ENCODE measurements around the gene LRIF1.
"Not testable (repeated sequence)": the region's sequence is repeated elsewhere in the genome, so short reads cannot be mapped to it uniquely, and the experiment has no call there.

The LRIF1 gene

DNA sequence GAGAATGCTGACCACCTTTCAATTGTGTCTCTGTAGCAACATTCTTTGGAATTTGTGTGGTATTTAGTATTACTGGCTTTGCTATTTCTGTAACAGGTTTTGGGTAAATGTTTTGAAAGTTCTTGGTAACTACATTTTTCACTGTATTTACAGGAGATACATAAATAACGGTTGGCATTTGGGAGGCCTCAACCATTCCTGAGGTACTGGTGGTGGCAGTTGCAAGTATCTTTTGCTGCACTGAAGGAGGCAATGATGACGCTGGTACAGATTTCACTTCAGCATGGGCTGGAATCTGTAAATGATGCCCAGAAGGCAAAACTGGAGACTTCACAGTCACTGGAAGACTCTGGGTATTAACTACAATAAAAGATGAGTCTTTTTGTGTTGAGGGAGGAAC lies 11.7 kb downstream of the LRIF1 start:
- Histone ChIP-seq H3K27ac (ENCODE audit: insufficient read depth, low read length, poor library complexity, severe bottlenecking) (no peak overlapping the region), H3K36me3 (ENCODE audit: control insufficient read depth, insufficient read depth, low read length) (peaks cover 7% of the 10 kb centered on the region), H3K4me3 (ENCODE audit: insufficient read depth, low read depth, low read length, poor library complexity, severe bottlenecking) (no peak overlapping the region), H3K4me1 (ENCODE audit: control insufficient read depth, insufficient read depth, low read length, poor library complexity, severe bottlenecking) (no peaks in the 10 kb centered on the region), H3K27me3 (replicated peaks; ENCODE audit: control insufficient read depth, insufficient read depth, low read length, poor library complexity, severe bottlenecking) (no peaks in the 10 kb centered on the region), H3K9me3 (ENCODE audit: control insufficient read depth, low read length) (no peaks in the 10 kb centered on the region)
- no peak for DNase-seq

DNA sequence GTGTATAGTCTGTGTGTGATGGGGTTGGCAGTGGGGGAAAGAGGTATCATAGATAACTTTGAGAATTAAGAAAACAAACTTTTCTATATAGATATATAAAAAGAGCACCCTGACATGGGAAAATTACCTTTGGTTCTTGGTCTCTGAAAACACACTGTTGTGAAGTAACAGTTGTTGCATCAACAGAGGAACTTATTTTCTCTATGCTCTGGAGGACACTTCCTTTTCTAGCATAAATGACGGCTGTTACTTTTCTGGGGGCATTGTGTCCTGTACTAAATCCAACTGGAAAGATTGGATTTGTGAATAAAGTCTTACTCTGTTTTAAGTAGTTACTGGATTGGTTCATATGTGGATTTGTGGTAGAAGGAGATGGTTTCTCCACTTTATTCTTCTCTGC lies 12.6 kb downstream of the LRIF1 start:
- H3K36me3 ChIP-seq (ENCODE audit: control insufficient read depth, insufficient read depth, low read length), result peaks cover 7% of the 10 kb centered on the region
- H3K4me3 ChIP-seq (ENCODE audit: insufficient read depth, low read depth, low read length, poor library complexity, severe bottlenecking), result no peak overlapping the region
- H3K27ac ChIP-seq (ENCODE audit: insufficient read depth, low read length, poor library complexity, severe bottlenecking), result no peak overlapping the region
- H3K27me3 ChIP-seq (replicated peaks; ENCODE audit: control insufficient read depth, insufficient read depth, low read length, poor library complexity, severe bottlenecking), result no peaks in the 10 kb centered on the region
- no peaks in the 10 kb centered on the region for H3K4me1 ChIP-seq (ENCODE audit: control insufficient read depth, insufficient read depth, low read length, poor library complexity, severe bottlenecking)
- no peaks in the 10 kb centered on the region for H3K9me3 ChIP-seq (ENCODE audit: control insufficient read depth, low read length)
- DNase-seq, result no peak

DNA sequence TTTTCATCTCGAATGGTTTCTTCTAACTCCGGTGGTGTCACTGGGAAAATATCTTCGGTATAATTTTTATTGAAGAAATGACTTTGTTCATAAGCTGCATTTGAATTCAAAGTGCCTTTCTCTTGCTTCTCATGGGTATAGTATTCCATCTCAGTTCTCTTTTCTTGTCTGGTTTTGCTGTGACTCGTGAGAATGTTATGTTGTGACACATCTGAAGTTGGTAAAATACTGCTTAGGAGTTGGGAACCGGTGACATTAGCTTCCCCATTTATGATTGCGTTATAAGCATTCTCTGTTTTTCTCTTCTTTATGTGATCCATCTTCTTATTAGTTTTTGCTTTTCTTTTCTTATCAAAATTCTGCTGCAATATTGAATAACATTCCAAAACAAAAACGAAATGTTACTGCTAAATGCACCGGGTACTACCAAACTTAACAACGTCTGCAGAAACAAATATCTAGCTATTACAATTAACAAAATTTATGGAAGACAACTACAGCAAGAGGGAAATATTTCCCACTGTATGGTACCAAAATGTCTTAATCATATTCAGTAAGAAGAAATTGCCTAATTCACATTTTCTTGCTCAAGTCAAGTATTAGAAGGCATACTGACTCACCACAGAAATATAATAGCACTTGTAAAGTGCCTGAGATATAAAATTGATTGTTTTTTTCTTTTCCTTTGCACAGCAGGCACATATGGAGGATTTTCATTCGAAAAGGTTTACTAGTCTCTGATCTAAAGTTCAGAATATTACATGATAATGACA lies 15.5 kb downstream of the LRIF1 start:
- Histone ChIP-seq H3K4me1 (ENCODE audit: control insufficient read depth, insufficient read depth, low read length, poor library complexity, severe bottlenecking) (no peaks in the 10 kb centered on the region), H3K4me3 (ENCODE audit: insufficient read depth, low read depth, low read length, poor library complexity, severe bottlenecking) (no peak overlapping the region), H3K27me3 (replicated peaks; ENCODE audit: control insufficient read depth, insufficient read depth, low read length, poor library complexity, severe bottlenecking) (no peaks in the 10 kb centered on the region), H3K9me3 (ENCODE audit: control insufficient read depth, low read length) (no peaks in the 10 kb centered on the region), H3K27ac (ENCODE audit: insufficient read depth, low read length, poor library complexity, severe bottlenecking) (no peak overlapping the region), H3K36me3 (ENCODE audit: control insufficient read depth, insufficient read depth, low read length) (peaks cover 7% of the 10 kb centered on the region)
- no peak for DNase-seq

DNA sequence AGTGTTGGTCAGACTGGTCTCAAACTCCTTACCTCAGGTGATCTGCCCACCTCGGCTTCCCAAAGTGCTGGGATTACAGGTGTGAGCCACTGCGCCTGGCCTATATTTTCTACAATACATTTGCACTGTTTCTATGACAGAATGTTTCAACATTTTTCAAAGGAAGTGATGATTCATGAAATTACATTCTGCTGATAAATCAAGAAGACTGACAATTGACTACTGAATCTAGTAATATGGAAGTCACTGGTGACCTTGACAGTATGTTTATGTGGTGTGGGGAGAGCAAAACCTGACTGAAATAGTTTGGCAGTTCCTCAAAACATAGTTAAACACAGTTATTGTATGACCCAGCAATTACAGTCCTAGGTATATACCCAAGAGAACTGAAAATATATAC lies 18.1 kb downstream of the LRIF1 start:
- H3K27ac ChIP-seq (ENCODE audit: insufficient read depth, low read length, poor library complexity, severe bottlenecking), result no peak overlapping the region
- DNase-seq, result no peak
- no peaks in the 10 kb centered on the region for H3K27me3 ChIP-seq (replicated peaks; ENCODE audit: control insufficient read depth, insufficient read depth, low read length, poor library complexity, severe bottlenecking)
- no peaks in the 10 kb centered on the region for H3K4me1 ChIP-seq (ENCODE audit: control insufficient read depth, insufficient read depth, low read length, poor library complexity, severe bottlenecking)
- H3K9me3 ChIP-seq (ENCODE audit: control insufficient read depth, low read length), result no peaks in the 10 kb centered on the region
- no peak overlapping the region for H3K4me3 ChIP-seq (ENCODE audit: insufficient read depth, low read depth, low read length, poor library complexity, severe bottlenecking)
- peaks cover 7% of the 10 kb centered on the region for H3K36me3 ChIP-seq (ENCODE audit: control insufficient read depth, insufficient read depth, low read length)

DNA sequence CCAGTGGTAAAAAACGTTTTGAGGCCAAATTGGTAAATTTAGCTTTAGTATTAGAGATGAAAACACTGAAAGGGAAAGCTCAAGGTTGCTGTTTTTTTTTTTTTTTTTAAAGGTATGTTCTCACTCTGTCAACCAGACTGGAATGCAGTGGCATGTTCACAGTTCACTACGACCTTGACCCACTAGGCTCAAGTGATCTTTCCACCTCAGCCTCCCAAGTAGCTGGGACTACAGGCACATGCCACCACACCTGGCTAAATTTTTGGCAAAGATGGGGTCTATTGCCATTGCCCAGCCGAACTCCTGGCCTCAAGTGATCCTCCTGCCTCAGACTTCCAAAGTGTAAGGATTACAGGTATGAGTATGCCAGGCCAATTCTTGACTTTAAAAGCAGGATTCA lies 18.9 kb downstream of the LRIF1 start:
- Histone ChIP-seq H3K9me3 (ENCODE audit: control insufficient read depth, low read length) (no peaks in the 10 kb centered on the region), H3K27ac (ENCODE audit: insufficient read depth, low read length, poor library complexity, severe bottlenecking) (no peak overlapping the region), H3K36me3 (ENCODE audit: control insufficient read depth, insufficient read depth, low read length) (peaks cover 7% of the 10 kb centered on the region), H3K27me3 (replicated peaks; ENCODE audit: control insufficient read depth, insufficient read depth, low read length, poor library complexity, severe bottlenecking) (no peaks in the 10 kb centered on the region), H3K4me3 (ENCODE audit: insufficient read depth, low read depth, low read length, poor library complexity, severe bottlenecking) (no peak overlapping the region), H3K4me1 (ENCODE audit: control insufficient read depth, insufficient read depth, low read length, poor library complexity, severe bottlenecking) (no peaks in the 10 kb centered on the region)
- DNase-seq, result no peak

DNA sequence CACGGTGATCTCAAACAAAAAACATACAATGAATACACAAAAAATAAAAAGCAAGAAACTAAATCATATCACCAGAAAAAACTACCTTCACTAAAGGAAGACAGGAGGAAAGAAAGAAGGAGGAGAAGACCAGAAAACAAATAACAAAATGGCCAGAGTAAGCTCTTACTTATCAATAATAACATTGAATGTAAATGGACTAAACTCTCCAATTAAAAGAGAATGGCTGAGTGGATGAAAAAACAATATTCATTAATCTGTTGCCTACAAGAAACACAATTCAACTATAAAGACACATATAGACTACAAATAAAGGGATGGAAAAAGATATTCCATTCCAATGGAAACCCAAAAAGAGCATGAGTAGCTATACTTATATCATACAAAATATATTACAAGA lies 27.2 kb downstream of the LRIF1 start:
- Histone ChIP-seq H3K4me1 (ENCODE audit: control insufficient read depth, insufficient read depth, low read length, poor library complexity, severe bottlenecking) (no peaks in the 10 kb centered on the region), H3K27ac (ENCODE audit: insufficient read depth, low read length, poor library complexity, severe bottlenecking) (no peak overlapping the region), H3K36me3 (ENCODE audit: control insufficient read depth, insufficient read depth, low read length) (no peaks in the 10 kb centered on the region), H3K9me3 (ENCODE audit: control insufficient read depth, low read length) (no peaks in the 10 kb centered on the region), H3K4me3 (ENCODE audit: insufficient read depth, low read depth, low read length, poor library complexity, severe bottlenecking) (no peak overlapping the region), H3K27me3 (replicated peaks; ENCODE audit: control insufficient read depth, insufficient read depth, low read length, poor library complexity, severe bottlenecking) (no peaks in the 10 kb centered on the region)
- no peak for DNase-seq

DNA sequence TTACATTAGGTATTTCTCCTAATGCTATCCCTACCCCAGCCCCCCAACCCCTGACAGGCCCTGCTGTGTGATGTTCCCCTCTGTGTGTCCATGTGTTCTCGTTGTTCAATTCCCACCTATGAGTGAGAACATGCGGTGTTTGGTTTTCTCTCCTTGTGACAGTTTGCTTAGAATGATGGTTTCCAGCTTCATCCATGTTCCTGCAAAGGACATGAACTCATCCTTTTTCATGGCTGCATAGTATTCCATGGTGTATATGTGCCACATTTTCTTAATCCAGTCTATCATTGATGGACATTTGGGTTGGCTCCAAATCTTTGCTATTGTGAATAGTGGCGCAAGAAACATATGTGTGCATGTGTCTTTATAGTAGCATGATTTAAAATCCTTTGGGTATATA lies 32.6 kb downstream of the LRIF1 start:
- not testable (repeated sequence) for DNase-seq; H3K27ac ChIP-seq (ENCODE audit: insufficient read depth, low read length, poor library complexity, severe bottlenecking); H3K4me3 ChIP-seq (ENCODE audit: insufficient read depth, low read depth, low read length, poor library complexity, severe bottlenecking); H3K4me1 ChIP-seq (ENCODE audit: control insufficient read depth, insufficient read depth, low read length, poor library complexity, severe bottlenecking); H3K27me3 ChIP-seq (replicated peaks; ENCODE audit: control insufficient read depth, insufficient read depth, low read length, poor library complexity, severe bottlenecking); H3K9me3 ChIP-seq (ENCODE audit: control insufficient read depth, low read length); H3K36me3 ChIP-seq (ENCODE audit: control insufficient read depth, insufficient read depth, low read length)

DNA sequence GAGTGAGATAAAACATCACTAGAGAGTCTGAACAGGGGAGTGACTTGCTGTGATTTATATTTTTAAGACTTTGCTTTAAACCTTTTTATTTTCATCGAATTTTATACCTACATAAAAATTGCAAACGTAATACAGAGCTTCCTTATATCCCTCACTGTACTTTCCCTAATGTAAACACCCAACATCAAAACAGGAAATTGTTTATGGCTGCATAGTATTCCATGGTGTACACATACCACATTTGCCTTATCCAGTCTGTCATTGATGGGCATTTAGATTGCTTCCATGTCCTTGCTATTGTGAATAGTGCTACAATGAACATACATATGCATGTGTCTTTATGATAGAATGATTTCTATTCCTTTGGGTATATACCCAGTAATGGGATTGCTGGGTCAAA lies 34.8 kb downstream of the LRIF1 start:
- Histone ChIP-seq H3K4me1 (ENCODE audit: control insufficient read depth, insufficient read depth, low read length, poor library complexity, severe bottlenecking) (no peaks in the 10 kb centered on the region), H3K27me3 (replicated peaks; ENCODE audit: control insufficient read depth, insufficient read depth, low read length, poor library complexity, severe bottlenecking) (no peaks in the 10 kb centered on the region), H3K27ac (ENCODE audit: insufficient read depth, low read length, poor library complexity, severe bottlenecking) (no peak overlapping the region), H3K4me3 (ENCODE audit: insufficient read depth, low read depth, low read length, poor library complexity, severe bottlenecking) (no peak overlapping the region), H3K9me3 (ENCODE audit: control insufficient read depth, low read length) (no peaks in the 10 kb centered on the region), H3K36me3 (ENCODE audit: control insufficient read depth, insufficient read depth, low read length) (no peaks in the 10 kb centered on the region)
- no peak for DNase-seq

DNA sequence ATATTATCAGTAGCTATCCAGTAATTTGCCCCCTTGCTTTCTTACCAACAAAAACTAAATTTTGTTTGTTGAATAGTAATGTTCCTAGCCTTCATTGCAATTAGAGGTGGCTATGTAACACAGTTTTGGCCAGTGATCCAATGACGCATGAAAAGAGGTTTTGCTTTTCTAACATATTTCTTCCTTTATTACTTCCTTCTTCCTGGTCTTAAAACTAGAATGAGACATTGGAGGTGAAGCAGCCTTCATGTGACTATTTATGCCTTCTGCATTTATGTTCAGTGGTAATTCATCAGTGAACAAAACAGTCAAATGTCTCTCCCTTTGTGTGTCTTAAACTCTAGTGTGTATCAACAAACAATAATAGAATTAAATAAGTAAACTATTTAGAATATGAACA lies 35.5 kb downstream of the LRIF1 start:
- DNase-seq, result no peak
- Histone ChIP-seq H3K4me1 (ENCODE audit: control insufficient read depth, insufficient read depth, low read length, poor library complexity, severe bottlenecking) (no peaks in the 10 kb centered on the region), H3K9me3 (ENCODE audit: control insufficient read depth, low read length) (no peaks in the 10 kb centered on the region), H3K27me3 (replicated peaks; ENCODE audit: control insufficient read depth, insufficient read depth, low read length, poor library complexity, severe bottlenecking) (no peaks in the 10 kb centered on the region), H3K4me3 (ENCODE audit: insufficient read depth, low read depth, low read length, poor library complexity, severe bottlenecking) (no peak overlapping the region), H3K27ac (ENCODE audit: insufficient read depth, low read length, poor library complexity, severe bottlenecking) (no peak overlapping the region), H3K36me3 (ENCODE audit: control insufficient read depth, insufficient read depth, low read length) (no peaks in the 10 kb centered on the region)

DNA sequence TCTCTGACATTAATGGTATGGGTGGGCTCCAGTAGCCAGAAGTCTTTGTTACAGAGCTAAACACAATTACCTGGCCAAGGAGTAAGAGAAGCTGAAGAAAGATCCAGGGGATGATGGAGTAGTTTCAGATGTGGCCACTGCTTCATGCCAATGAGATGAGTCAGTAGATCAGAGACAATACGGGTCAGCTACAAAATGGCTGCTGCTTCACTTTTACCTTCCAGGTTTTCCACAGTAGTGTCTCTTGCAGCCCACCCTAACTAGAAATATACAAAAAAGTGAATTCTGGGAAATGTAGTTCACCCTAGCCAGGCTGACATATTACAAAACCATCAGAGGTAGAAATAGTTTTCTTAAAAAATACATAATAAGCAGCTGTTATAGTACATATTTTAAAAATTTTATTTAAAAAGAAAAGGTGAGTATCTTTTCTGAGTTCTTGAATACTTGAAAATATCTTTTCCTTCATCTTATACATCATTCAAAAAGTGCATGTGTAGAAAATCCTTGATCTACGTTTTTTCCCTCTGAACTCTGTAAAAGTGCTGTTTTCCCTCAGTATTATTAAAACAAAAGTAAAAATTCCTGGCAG lies 36.1 kb downstream of the LRIF1 start:
- no peak overlapping the region for H3K4me3 ChIP-seq (ENCODE audit: insufficient read depth, low read depth, low read length, poor library complexity, severe bottlenecking)
- no peaks in the 10 kb centered on the region for H3K4me1 ChIP-seq (ENCODE audit: control insufficient read depth, insufficient read depth, low read length, poor library complexity, severe bottlenecking)
- H3K27me3 ChIP-seq (replicated peaks; ENCODE audit: control insufficient read depth, insufficient read depth, low read length, poor library complexity, severe bottlenecking), result no peaks in the 10 kb centered on the region
- no peaks in the 10 kb centered on the region for H3K9me3 ChIP-seq (ENCODE audit: control insufficient read depth, low read length)
- H3K27ac ChIP-seq (ENCODE audit: insufficient read depth, low read length, poor library complexity, severe bottlenecking), result no peak overlapping the region
- no peaks in the 10 kb centered on the region for H3K36me3 ChIP-seq (ENCODE audit: control insufficient read depth, insufficient read depth, low read length)
- no peak for DNase-seq

Data from effector memory CD4-positive, alpha-beta T cell (primary cell).